Stimulated activated CD8-positive, alpha-beta memory T cell treated with anti-CD3 and anti-CD28 coated beads, Interleukin-15, amount 100 ng/mL, for 24 hours (primary cell): ENCODE measurements around the gene HSPA1B.
A peak's percentile ranks its signal among the peaks of the same experiment; 100 is the strongest.
"Not testable (repeated sequence)": the region's sequence is repeated elsewhere in the genome, so short reads cannot be mapped to it uniquely, and the experiment has no call there.

Source experiments
- DNase-seq: peaks from one replicate; pipeline ENCODE4 v3.0.0-alpha.2; 2020; ENCODE audit warnings: low read depth

Gene HSPA1B

GRCh38 chr6:31799781-31800180, 27.8 kb upstream of the HSPA1B start:
- no peak for DNase-seq

- not testable (repeated sequence) for DNase-seq
Observed at GRCh38 chr6:31801031-31801927, 26.3 kb upstream of the HSPA1B start.

- DNase-seq: no peak
Observed at GRCh38 chr6:31805939-31806469, 21.5 kb upstream of the HSPA1B start.

- peak; percentile 88 for DNase-seq
Observed at GRCh38 chr6:31806470-31807272, 20.9 kb upstream of the HSPA1B start, which contains the start of gene LSM2. LSM2 (minus strand) TSS chr6:31806966; CDS start chr6:31806757, 209 bp downstream.

- DNase-seq: not testable (repeated sequence)
Observed at GRCh38 chr6:31808599-31808998, 18.9 kb upstream of the HSPA1B start.

GRCh38 chr6:31811645-31812044, 15.9 kb upstream of the HSPA1B start:
- no peak for DNase-seq

GRCh38 chr6:31813465-31813849, 14.1 kb upstream of the HSPA1B start:
- DNase-seq: no peak

GRCh38 chr6:31814677-31815024, 12.9 kb upstream of the HSPA1B start:
- no peak for DNase-seq

GRCh38 chr6:31815025-31815838, 12.3 kb upstream of the HSPA1B start, which contains the start of the genes HSPA1A and HSPA1L:
HSPA1A (plus strand) TSS chr6:31815543; CDS start chr6:31815757, 214 bp downstream.
HSPA1L (minus strand) TSS chr6:31815283; CDS start chr6:31811972, 3,311 bp downstream.
- no peak for DNase-seq

GRCh38 chr6:31817133-31817928, 10.2 kb upstream of the HSPA1B start:
- DNase-seq: not testable (repeated sequence)

- not testable (repeated sequence) for DNase-seq
Observed at GRCh38 chr6:31817929-31818511, 9.5 kb upstream of the HSPA1B start.

GRCh38 chr6:31819871-31820299, 7.7 kb upstream of the HSPA1B start:
- no peak for DNase-seq

- DNase-seq: not testable (repeated sequence)
Observed at GRCh38 chr6:31820399-31820798, 7.1 kb upstream of the HSPA1B start.

GRCh38 chr6:31821301-31822035, 6.1 kb upstream of the HSPA1B start:
- no peak for DNase-seq

GRCh38 chr6:31822036-31822821, 5.3 kb upstream of the HSPA1B start:
- no peak for DNase-seq

- DNase-seq: not testable (repeated sequence)
Observed at GRCh38 chr6:31823592-31824196, 3.8 kb upstream of the HSPA1B start.

- DNase-seq: no peak
Observed at GRCh38 chr6:31825553-31825952, 2.0 kb upstream of the HSPA1B start.

GRCh38 chr6:31826793-31827285, 699 bp upstream of the HSPA1B start:
- no peak for DNase-seq
